OCI-LY7 (cell line): Measurements from ENCODE around the gene COL6A2.

Source experiments
- EZH2phosphoT487 ChIP-seq: fragments of 200-600 bp; sonication (generic); IDR thresholded peaks from 2 replicates; pipeline ENCODE4 v1.6.1; 2018; ENCODE audit warnings: low read depth, borderline replicate concordance, mild to moderate bottlenecking, mixed run types, antibody characterized with exemption, low read length, moderate library complexity, mixed read lengths
- TF ChIP-seq, protein P1 (sequence below): fragments of 200-600 bp; sonication (generic); conservative IDR thresholded peaks from 2 replicates; pipeline ENCODE4 v1.5.1; 2014; ENCODE audit warnings: mild to moderate bottlenecking, antibody characterized with exemption, low read length, moderate library complexity, mixed read lengths

DNA sequence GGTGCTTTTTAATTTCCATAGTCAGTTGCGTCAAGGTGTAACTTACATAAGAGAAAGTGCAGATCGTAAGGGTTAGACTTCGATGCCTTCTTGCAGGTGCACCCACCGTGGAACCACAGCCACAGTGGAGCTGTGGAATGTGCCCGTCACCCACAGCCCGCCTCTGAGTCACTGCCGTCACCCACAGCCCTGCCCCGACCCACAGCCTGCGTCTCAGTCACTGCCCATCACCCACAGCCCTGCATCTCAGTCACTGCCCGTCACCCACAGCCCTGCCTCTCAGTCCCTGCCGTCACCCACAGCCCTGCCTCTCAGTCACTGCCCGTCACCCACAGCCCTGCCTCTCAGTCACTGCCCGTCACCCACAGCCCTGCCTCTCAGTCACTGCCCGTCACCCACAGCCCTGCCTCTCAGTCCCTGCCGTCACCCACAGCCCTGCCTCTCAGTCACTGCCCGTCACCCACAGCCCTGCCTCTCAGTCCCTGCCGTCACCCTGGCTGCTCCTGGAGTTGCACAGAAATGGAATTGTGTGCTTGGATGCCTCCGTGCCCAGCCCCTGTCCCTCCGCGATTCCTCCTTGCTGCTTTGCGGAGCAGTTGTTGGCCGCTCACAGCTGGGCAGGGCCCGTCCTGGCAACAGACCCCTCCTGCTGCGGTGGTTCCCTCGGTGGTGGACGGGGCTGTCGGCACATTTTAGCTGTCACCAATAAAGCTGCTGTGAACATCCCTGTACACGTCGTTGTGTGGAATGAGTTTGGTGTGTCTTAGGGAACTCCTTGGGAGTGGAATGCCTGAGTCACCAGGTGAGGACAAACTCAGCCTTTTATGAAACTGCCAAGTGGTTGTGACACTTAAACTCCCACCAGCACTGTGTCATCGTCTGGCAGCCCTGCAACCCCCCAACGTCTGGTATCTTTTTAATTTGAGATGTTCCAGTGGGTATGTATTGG, 44.9 kb upstream of the COL6A2 start:
- TF ChIP-seq, protein P1, sequence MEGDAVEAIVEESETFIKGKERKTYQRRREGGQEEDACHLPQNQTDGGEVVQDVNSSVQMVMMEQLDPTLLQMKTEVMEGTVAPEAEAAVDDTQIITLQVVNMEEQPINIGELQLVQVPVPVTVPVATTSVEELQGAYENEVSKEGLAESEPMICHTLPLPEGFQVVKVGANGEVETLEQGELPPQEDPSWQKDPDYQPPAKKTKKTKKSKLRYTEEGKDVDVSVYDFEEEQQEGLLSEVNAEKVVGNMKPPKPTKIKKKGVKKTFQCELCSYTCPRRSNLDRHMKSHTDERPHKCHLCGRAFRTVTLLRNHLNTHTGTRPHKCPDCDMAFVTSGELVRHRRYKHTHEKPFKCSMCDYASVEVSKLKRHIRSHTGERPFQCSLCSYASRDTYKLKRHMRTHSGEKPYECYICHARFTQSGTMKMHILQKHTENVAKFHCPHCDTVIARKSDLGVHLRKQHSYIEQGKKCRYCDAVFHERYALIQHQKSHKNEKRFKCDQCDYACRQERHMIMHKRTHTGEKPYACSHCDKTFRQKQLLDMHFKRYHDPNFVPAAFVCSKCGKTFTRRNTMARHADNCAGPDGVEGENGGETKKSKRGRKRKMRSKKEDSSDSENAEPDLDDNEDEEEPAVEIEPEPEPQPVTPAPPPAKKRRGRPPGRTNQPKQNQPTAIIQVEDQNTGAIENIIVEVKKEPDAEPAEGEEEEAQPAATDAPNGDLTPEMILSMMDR, result no peak
- no peak for TF ChIP-seq EZH2phosphoT487
